BLaER1 treated with 17β-estradiol and CSF1 and Interleukin-3, amounts not matched to agents 10 nM and 100 nM (cell line): ENCODE measurements around the gene MSRB1.
"Not testable (repeated sequence)": the region's sequence is repeated elsewhere in the genome, so short reads cannot be mapped to it uniquely, and the experiment has no call there.

ENCODE experiments used
- H3K27ac ChIP-seq, 11 experiments: shearing (Covaris generic); formaldehyde crosslinking; 2 replicates each; pipeline ENCODE4 v1.8.1; 2022
- H3K27me3 ChIP-seq, 11 experiments: shearing (Covaris generic); formaldehyde crosslinking; 2 replicates each; pipeline ENCODE4 v1.8.1; 2022
- H3K36me3 ChIP-seq, 11 experiments: shearing (Covaris generic); formaldehyde crosslinking; 2 replicates each; pipeline ENCODE4 v1.8.1; 2022
- H3K4me1 ChIP-seq, 10 experiments: shearing (Covaris generic); formaldehyde crosslinking; 2 replicates each; pipeline ENCODE4 v1.8.1; 2022
- H3K4me2 ChIP-seq, 11 experiments: shearing (Covaris generic); formaldehyde crosslinking; 2 replicates each; pipeline ENCODE4 v1.8.1; 2022
- H3K4me3 ChIP-seq, 10 experiments: shearing (Covaris generic); formaldehyde crosslinking; 2 replicates each; pipeline ENCODE4 v1.8.1; 2022
- H3K9ac ChIP-seq, 11 experiments: shearing (Covaris generic); formaldehyde crosslinking; 2 replicates each; pipeline ENCODE4 v1.8.1; 2022
- H3K9me3 ChIP-seq, 11 experiments: shearing (Covaris generic); formaldehyde crosslinking; replicated peaks in 1 of 11; 2 replicates each; pipeline ENCODE4 v1.8.1; 2022
- H4K20me1 ChIP-seq, 11 experiments: shearing (Covaris generic); formaldehyde crosslinking; 2 replicates each; pipeline ENCODE4 v1.8.1; 2022
- Cebpa-rat ChIP-seq, 11 experiments: shearing (Covaris generic); IDR thresholded peaks; 2 replicates each; pipeline ENCODE4 v1.8.1; 2022

MSRB1 gene

GRCh38 chr16:1929105-1929504 lies 13.9 kb downstream of the MSRB1 start:
- Histone ChIP-seq H3K9me3 (no peaks in the 10 kb centered on the region), H3K27me3 (peaks cover 7 to 15% (median 9%) of the 10 kb centered on the region in 11 experiments), H4K20me1 (peaks cover 0 to 9% (median 0%) of the 10 kb centered on the region in 11 experiments; a peak in 3 of 22 replicates), H3K9ac (peak overlapping the region; percentile 61 to 80 (median 77)), H3K4me2 (peak overlapping the region; percentile 64 to 90 (median 74)), H3K36me3 (no peaks in the 10 kb centered on the region), H3K27ac (peak overlapping the region; percentile 27 to 71 (median 54); a peak in 18 of 22 replicates), H3K4me1 (peaks cover 0 to 16% (median 5%) of the 10 kb centered on the region in 10 experiments; a peak in 9 of 20 replicates), H3K4me3 (peak overlapping the region; percentile 48 to 70 (median 59))
- no peak for TF ChIP-seq Cebpa-rat (IDR thresholded peaks at IDR 0.05)

- H3K4me2 ChIP-seq = no peak overlapping the region
- peaks cover 0 to 12% (median 0%) of the 10 kb centered on the region in 11 experiments; a peak in 1 of 22 replicates for H4K20me1 ChIP-seq
- H3K27me3 ChIP-seq = peaks cover 35 to 43% (median 38%) of the 10 kb centered on the region in 11 experiments
- H3K36me3 ChIP-seq = no peaks in the 10 kb centered on the region
- H3K9ac ChIP-seq = no peak overlapping the region
- peaks cover 0 to 15% (median 8%) of the 10 kb centered on the region in 10 experiments; a peak in 14 of 20 replicates for H3K4me1 ChIP-seq
- 0 out of 22 replicates have a peak, but pooled peaks cover 0 to 5% (median 0%) of the 10 kb centered on the region in 11 experiments for H3K9me3 ChIP-seq
- no peak overlapping the region for H3K27ac ChIP-seq
- no peak overlapping the region for H3K4me3 ChIP-seq
- TF ChIP-seq Cebpa-rat (IDR thresholded peaks at IDR 0.05) = no peak
Measured at GRCh38 chr16:1926271-1926670, 16.7 kb downstream of the MSRB1 start.

DNA sequence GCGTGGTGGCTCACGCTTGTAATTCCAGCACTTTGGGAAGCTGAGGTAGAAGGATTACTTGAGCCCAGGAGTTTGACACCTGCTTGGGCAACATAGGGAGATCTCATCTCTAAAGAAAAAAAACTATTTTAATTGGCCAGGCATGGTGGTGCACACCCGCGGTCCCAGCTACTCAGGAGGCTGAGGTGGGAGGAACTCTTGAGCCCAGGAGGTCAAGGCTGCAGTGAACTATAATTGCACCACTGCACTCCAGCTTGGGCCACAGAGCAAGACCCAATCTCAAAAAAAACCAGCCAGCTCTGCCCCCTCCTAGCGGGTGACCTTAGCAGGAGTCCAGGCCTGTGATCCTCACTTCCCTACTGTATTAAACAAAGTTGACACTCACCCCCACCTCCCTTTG lies 18.9 kb downstream of the MSRB1 start:
- no peaks in the 10 kb centered on the region for H3K36me3 ChIP-seq
- 0 out of 22 replicates have a peak, but pooled peaks cover 0 to 5% (median 0%) of the 10 kb centered on the region in 11 experiments for H3K9me3 ChIP-seq
- H4K20me1 ChIP-seq = peaks cover 0 to 33% (median 8%) of the 10 kb centered on the region in 11 experiments; a peak in 11 of 22 replicates
- no peak overlapping the region for H3K4me3 ChIP-seq
- H3K27ac ChIP-seq = no peak overlapping the region
- H3K4me1 ChIP-seq = peaks cover 0 to 13% (median 7%) of the 10 kb centered on the region in 10 experiments; a peak in 14 of 20 replicates
- H3K27me3 ChIP-seq = peaks cover 57 to 65% (median 59%) of the 10 kb centered on the region in 11 experiments
- no peak for TF ChIP-seq Cebpa-rat (IDR thresholded peaks at IDR 0.05)
- peak overlapping the region in 9 of 11 experiments; percentile 4 to 61 (median 19); a peak in 7 of 22 replicates for H3K4me2 ChIP-seq
- peak overlapping the region in 2 of 11 experiments; percentile 19 to 31; a peak in 1 of 22 replicates for H3K9ac ChIP-seq

- H3K9ac ChIP-seq = peak overlapping the region in 3 of 11 experiments; percentile 19 to 44 (median 31); a peak in 1 of 22 replicates
- peaks cover 0 to 13% (median 6%) of the 10 kb centered on the region in 10 experiments; a peak in 11 of 20 replicates for H3K4me1 ChIP-seq
- H4K20me1 ChIP-seq = peaks cover 0 to 37% (median 13%) of the 10 kb centered on the region in 11 experiments; a peak in 11 of 22 replicates
- no peak overlapping the region for H3K27ac ChIP-seq
- no peak for TF ChIP-seq Cebpa-rat (IDR thresholded peaks at IDR 0.05)
- H3K27me3 ChIP-seq = peaks cover 63 to 71% (median 66%) of the 10 kb centered on the region in 11 experiments
- no peaks in the 10 kb centered on the region for H3K36me3 ChIP-seq
- no peak overlapping the region for H3K4me3 ChIP-seq
- H3K4me2 ChIP-seq = peak overlapping the region in 9 of 11 experiments; percentile 4 to 61 (median 19); a peak in 10 of 22 replicates
- 0 out of 22 replicates have a peak, but pooled peaks cover 0 to 5% (median 0%) of the 10 kb centered on the region in 11 experiments for H3K9me3 ChIP-seq
Measured at GRCh38 chr16:1923299-1924034, 19.5 kb downstream of the MSRB1 start.

- H3K27me3 ChIP-seq = peaks cover 73 to 82% (median 77%) of the 10 kb centered on the region in 11 experiments
- no peaks in the 10 kb centered on the region for H3K36me3 ChIP-seq
- H3K9me3 ChIP-seq = 0 out of 22 replicates have a peak, but pooled peaks cover 0 to 5% (median 0%) of the 10 kb centered on the region in 11 experiments
- no peak overlapping the region for H3K4me3 ChIP-seq
- H3K4me1 ChIP-seq = peaks cover 0 to 13% (median 6%) of the 10 kb centered on the region in 10 experiments; a peak in 11 of 20 replicates
- no peak overlapping the region for H3K27ac ChIP-seq
- H4K20me1 ChIP-seq = peaks cover 0 to 44% (median 13%) of the 10 kb centered on the region in 11 experiments; a peak in 12 of 22 replicates
- no peak overlapping the region for H3K4me2 ChIP-seq
- no peak overlapping the region for H3K9ac ChIP-seq
- no peak for TF ChIP-seq Cebpa-rat (IDR thresholded peaks at IDR 0.05)
Measured at GRCh38 chr16:1922357-1922756, 20.6 kb downstream of the MSRB1 start.

DNA sequence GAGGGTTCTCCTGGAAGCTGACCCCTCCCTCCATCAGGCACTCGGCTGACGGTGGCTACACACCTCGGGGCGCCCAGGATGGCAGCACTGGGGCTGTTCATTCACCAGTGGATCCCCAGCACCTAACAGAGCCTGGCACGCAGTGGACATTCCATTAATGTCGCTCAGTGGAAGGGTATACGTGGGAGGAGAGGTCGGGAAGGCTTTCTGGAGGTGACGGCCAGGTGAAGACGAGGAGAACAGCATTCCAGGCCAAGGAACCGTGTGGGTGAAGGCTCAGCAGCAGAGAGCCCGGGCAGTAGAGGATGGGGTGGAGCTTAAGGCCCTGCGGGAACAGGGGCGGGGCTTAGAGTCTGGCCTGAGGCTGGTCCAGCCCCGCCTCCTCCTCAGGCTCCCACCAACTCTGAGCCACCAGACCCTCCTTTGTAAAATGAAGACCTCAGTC lies 22.2 kb downstream of the MSRB1 start:
- Histone ChIP-seq H3K36me3 (no peaks in the 10 kb centered on the region), H3K9me3 (0 out of 22 replicates have a peak, but pooled peaks cover 0 to 5% (median 0%) of the 10 kb centered on the region in 11 experiments), H3K27ac (no peak overlapping the region), H3K4me2 (0 out of 22 replicates have a peak overlapping the region, but pooled peaks of 1 of the 11 experiments have one; percentile 3), H4K20me1 (peaks cover 0 to 48% (median 17%) of the 10 kb centered on the region in 11 experiments; a peak in 12 of 22 replicates), H3K4me1 (peaks cover 0 to 13% (median 6%) of the 10 kb centered on the region in 10 experiments; a peak in 11 of 20 replicates), H3K4me3 (no peak overlapping the region), H3K9ac (no peak overlapping the region), H3K27me3 (peaks cover 89 to 98% (median 93%) of the 10 kb centered on the region in 11 experiments)
- TF ChIP-seq Cebpa-rat (IDR thresholded peaks at IDR 0.05) = no peak

- not testable (repeated sequence) for H3K4me2 ChIP-seq, H3K27ac ChIP-seq, H3K9me3 ChIP-seq, H3K36me3 ChIP-seq, H3K4me3 ChIP-seq, H3K9ac ChIP-seq
- peaks cover 0 to 13% (median 6%) of the 10 kb centered on the region in 10 experiments; a peak in 11 of 20 replicates for H3K4me1 ChIP-seq
- peaks cover 0 to 48% (median 17%) of the 10 kb centered on the region in 11 experiments; a peak in 12 of 22 replicates for H4K20me1 ChIP-seq
- H3K27me3 ChIP-seq = peaks cover 93 to 100% (median 99%) of the 10 kb centered on the region in 11 experiments
Measured at GRCh38 chr16:1920122-1920521, 22.9 kb downstream of the MSRB1 start.

- Histone ChIP-seq H3K4me3 (no peak overlapping the region), H3K4me1 (peaks cover 0 to 13% (median 6%) of the 10 kb centered on the region in 10 experiments; a peak in 11 of 20 replicates), H4K20me1 (peaks cover 0 to 45% (median 17%) of the 10 kb centered on the region in 11 experiments; a peak in 12 of 22 replicates), H3K9me3 (0 out of 22 replicates have a peak, but pooled peaks cover 0 to 5% (median 0%) of the 10 kb centered on the region in 11 experiments), H3K36me3 (no peaks in the 10 kb centered on the region), H3K9ac (no peak overlapping the region), H3K27ac (no peak overlapping the region), H3K4me2 (no peak overlapping the region), H3K27me3 (peaks cover 96 to 100% (median 100%) of the 10 kb centered on the region in 11 experiments)
- TF ChIP-seq Cebpa-rat (IDR thresholded peaks at IDR 0.05) = no peak
Measured at GRCh38 chr16:1919327-1919998, 23.5 kb downstream of the MSRB1 start.
